Testis (tissue), 3 donors: ENCODE measurements around the gene BOLA3. TPM values are rescaled to one million over a fixed set of nuclear protein-coding genes. Genes with fewer than 3 reads are reported as not detected.

Source experiments
- DNase-seq: peaks from one replicate; pipeline ENCODE4 v3.0.0-alpha.2; 2019
- H3K27ac ChIP-seq, 2 donors: fragments of 200-600 bp; sonication (generic); one replicate each; pipeline ENCODE4 v1.5.1; 2019
- H3K27me3 ChIP-seq: fragments of 200-600 bp; sonication (generic); one replicate; pipeline ENCODE4 v1.5.1; 2019
- H3K36me3 ChIP-seq: fragments of 200-600 bp; sonication (generic); one replicate; pipeline ENCODE4 v1.5.1; 2017; ENCODE audit warnings: low read depth; ENCODE audit errors: missing control alignments
- H3K4me1 ChIP-seq: fragments of 200-600 bp; sonication (generic); one replicate; pipeline ENCODE4 v1.5.1; 2019
- H3K4me3 ChIP-seq, 2 donors: fragments of 200-600 bp; sonication (generic); one replicate each; pipeline ENCODE4 v1.5.1; 2017 to 2019
- H3K9me3 ChIP-seq: fragments of 200-600 bp; sonication (generic); one replicate; pipeline ENCODE4 v1.5.1; 2017
- CTCF ChIP-seq, 3 experiments: fragments of 450-650 bp in 2 of 3; fragments of 200-600 bp in 1 of 3; sonication (generic) in 1 of 3; IDR thresholded peaks; one replicate each; pipeline ENCODE4 v1.5.1; 2016 to 2019; ENCODE audit warnings: antibody characterized with exemption in 3 of 3, mild to moderate bottlenecking in 2 of 3, moderate library complexity in 1 of 3
- POLR2A ChIP-seq: fragments of 450-650 bp; IDR thresholded peaks from one replicate; pipeline ENCODE4 v1.6.1; 2017; ENCODE audit warnings: antibody characterized with exemption, mild to moderate bottlenecking, moderate library complexity
- WGBS, 2 donors: methylation state at CpG; one replicate each; pipeline ENCODE4 v1.1.5; 2018; 5-methylcytosine and 5-hydroxymethylcytosine counted together
- intact Hi-C: fragments of 100-400 bp; cut with DNase I; formaldehyde crosslinking; loops from one replicate; pipeline ENCODE4 v1.15.1; 2023; ENCODE audit warnings: low total_unique reads
- polyA plus RNA-seq: library from polyadenylated mRNA; stranded (reverse); fragments of 350-450 nt; fragmentation: Illumina TruSeq; extraction: RNeasy Lipid Tissue Mini Kit (QIAGEN cat#74804); gene quantifications from one replicate; pipeline ENCODE4 v1.2.3, GENCODE V29; 2014; ENCODE audit warnings: low read depth, low replicate concordance; ENCODE audit not compliant: insufficient read depth
- total RNA-seq, 2 donors: library from RNA; depleted of rRNA; stranded (reverse); fragments of >200 nt; gene quantifications; one replicate each; pipeline ENCODE4 v1.2.3, GENCODE V29; 2016

Gene BOLA3
- total and polyA plus RNA-seq, 3 donors from 2014 or later, result 40.2 to 56.2 (median 41.9) TPM

DNA sequence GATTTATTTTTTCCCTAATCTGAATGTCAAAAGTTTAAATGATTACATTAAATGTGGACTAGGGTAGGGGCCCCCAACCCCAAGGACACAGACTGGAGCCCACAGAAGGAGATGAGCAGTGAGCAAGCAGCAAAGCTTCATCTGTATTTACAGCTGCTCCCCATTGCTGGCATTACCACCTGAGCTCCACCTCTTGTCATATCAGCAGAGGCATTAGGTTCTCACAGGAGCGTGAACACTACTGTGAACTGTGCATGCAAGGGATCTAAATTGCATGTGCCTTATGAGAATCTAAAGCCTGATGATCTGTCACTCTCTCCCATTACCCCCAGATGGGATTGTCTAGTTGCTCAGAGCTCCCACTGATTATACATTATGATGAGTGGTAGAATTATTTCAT is 27.2 kb upstream of the BOLA3 start:
- TF ChIP-seq CTCF (IDR thresholded peaks at IDR 0.05), result no peak
- no peak for TF ChIP-seq POLR2A
- 77 to 89% methylated on average over 1 of the region's 1 CpG for WGBS, 2 donors
- no peaks in the 10 kb centered on the region for H3K27me3 ChIP-seq
- DNase-seq, result no peak
- H3K9me3 ChIP-seq, result no peaks in the 10 kb centered on the region
- H3K36me3 ChIP-seq, result no peaks in the 10 kb centered on the region
- H3K27ac ChIP-seq, result no peak overlapping the region
- H3K4me1 ChIP-seq, result peaks cover 22% of the 10 kb centered on the region
- no peak overlapping the region for H3K4me3 ChIP-seq
- intact Hi-C loops, result no loop called here

DNA sequence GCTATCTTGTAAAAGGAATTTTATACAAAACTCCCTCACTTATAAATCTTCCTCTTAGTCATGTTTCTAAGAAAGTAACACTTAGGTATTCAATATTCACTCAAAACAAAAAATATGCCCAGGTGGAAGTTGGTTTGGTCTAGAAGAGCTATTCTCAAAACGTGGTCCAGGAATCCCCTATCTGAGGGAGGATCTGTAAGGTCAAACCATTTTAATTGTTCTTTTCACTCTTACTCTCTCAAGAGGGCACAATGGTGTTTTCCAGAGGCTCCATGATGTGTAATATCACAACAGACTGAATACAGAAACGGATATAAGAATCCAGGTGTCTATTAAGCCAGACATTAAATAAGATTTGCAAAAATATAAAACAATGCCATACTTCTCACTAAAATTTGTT is 21.0 kb upstream of the BOLA3 start:
- H3K4me3 ChIP-seq, result no peak overlapping the region
- no peaks in the 10 kb centered on the region for H3K27me3 ChIP-seq
- peaks cover 3% of the 10 kb centered on the region for H3K4me1 ChIP-seq
- H3K36me3 ChIP-seq, result no peaks in the 10 kb centered on the region
- no peaks in the 10 kb centered on the region for H3K9me3 ChIP-seq
- 63 to 71% methylated on average over 2 of the region's 2 CpGs for WGBS, 2 donors
- no peak overlapping the region for H3K27ac ChIP-seq
- intact Hi-C loops, result no loop called here
- TF ChIP-seq CTCF (IDR thresholded peaks at IDR 0.05) (no peak), POLR2A (no peak)
- DNase-seq, result no peak

- intact Hi-C loops, result no loop called here
- no peak for DNase-seq
- H3K27ac ChIP-seq, result no peak overlapping the region
- H3K36me3 ChIP-seq, result no peaks in the 10 kb centered on the region
- no peak for TF ChIP-seq POLR2A
- no peak for TF ChIP-seq CTCF (IDR thresholded peaks at IDR 0.05)
- no peaks in the 10 kb centered on the region for H3K9me3 ChIP-seq
- WGBS, 2 donors, result 81 to 82% methylated on average over 1 of the region's 1 CpG
- no peak overlapping the region for H3K4me3 ChIP-seq
- no peaks in the 10 kb centered on the region for H3K27me3 ChIP-seq
- H3K4me1 ChIP-seq, result no peaks in the 10 kb centered on the region
These were observed 17.0 kb upstream of the BOLA3 start for GRCh38 chr2:74164761-74165160.

DNA sequence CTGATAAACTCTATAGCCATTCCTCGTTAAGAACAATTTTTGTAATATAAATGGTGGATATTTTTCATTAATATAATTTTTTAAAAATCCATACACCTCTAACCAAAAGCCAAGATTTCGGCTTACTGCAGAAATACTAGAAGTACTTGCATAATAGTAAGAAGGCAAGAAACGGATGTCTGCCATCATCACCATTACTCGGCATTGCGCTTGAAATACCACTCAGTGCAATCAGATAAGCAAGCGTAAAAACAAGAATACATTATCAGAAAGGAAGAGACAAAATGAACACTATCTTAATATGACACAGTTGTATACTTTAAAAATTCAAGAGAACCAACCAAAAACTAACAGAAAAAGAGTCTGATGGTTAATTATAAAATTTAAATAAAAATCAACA is 15.2 kb upstream of the BOLA3 start:
- intact Hi-C loops, result no loop called here
- Histone ChIP-seq H3K36me3 (no peaks in the 10 kb centered on the region), H3K4me3 (no peak overlapping the region), H3K9me3 (no peaks in the 10 kb centered on the region), H3K4me1 (no peaks in the 10 kb centered on the region), H3K27ac (no peak overlapping the region), H3K27me3 (no peaks in the 10 kb centered on the region)
- no peak for TF ChIP-seq CTCF (IDR thresholded peaks at IDR 0.05)
- TF ChIP-seq POLR2A, result no peak
- WGBS, 2 donors, result 87 to 89% methylated on average over 6 of the region's 6 CpGs
- DNase-seq, result no peak

DNA sequence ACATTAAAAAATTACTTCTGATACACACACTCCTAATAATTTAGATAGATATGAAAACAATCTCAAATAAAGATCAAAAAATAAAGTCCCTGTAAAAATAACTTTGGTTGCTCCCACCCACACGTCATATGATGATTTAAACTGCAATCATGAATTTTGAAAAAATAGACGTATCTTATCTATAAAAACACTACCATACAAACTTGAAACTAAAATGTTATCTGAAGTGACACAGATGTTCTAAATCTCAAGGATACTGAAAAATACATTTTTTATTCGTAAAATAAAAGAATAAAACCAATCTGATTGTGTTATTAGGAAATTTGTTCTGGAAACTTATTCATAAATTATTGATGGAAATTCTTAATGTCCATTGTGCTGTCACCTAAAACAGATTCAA is 8.1 kb upstream of the BOLA3 start:
- 59 to 85% methylated on average over 3 of the region's 3 CpGs for WGBS, 2 donors
- Histone ChIP-seq H3K9me3 (no peaks in the 10 kb centered on the region), H3K27me3 (no peaks in the 10 kb centered on the region), H3K4me1 (no peaks in the 10 kb centered on the region), H3K4me3 (no peak overlapping the region), H3K36me3 (no peaks in the 10 kb centered on the region), H3K27ac (no peak overlapping the region)
- intact Hi-C loops, result no loop called here
- no peak for DNase-seq
- TF ChIP-seq CTCF (IDR thresholded peaks at IDR 0.05), result no peak
- no peak for TF ChIP-seq POLR2A
